HAP-1 (cell line): Measurements from ENCODE around the gene GLRA1.

Experiments used
- DNase-seq, 2 experiments: peaks; one replicate each; pipeline ENCODE4 v3.0.0-alpha.2; 2016 to 2020; ENCODE audit warnings: low spot score in 2 of 2
- H3K27me3 ChIP-seq: fragments of 250-450 bp; sonication (Bioruptor Pico); 2 replicates; pipeline ENCODE4 v1.5.1; 2020; ENCODE audit warnings: low read depth, mild to moderate bottlenecking, moderate library complexity
- H3K36me3 ChIP-seq: fragments of 250-450 bp; sonication (Bioruptor Pico); replicated peaks from 2 replicates; pipeline ENCODE4 v1.5.1; 2020; ENCODE audit warnings: mild to moderate bottlenecking
- H3K4me1 ChIP-seq: fragments of 250-450 bp; sonication (Bioruptor Pico); 2 replicates; pipeline ENCODE4 v1.5.1; 2020; ENCODE audit warnings: mild to moderate bottlenecking
- H3K4me3 ChIP-seq: fragments of 250-450 bp; sonication (Bioruptor Pico); 2 replicates; pipeline ENCODE4 v1.5.1; 2020; ENCODE audit warnings: mild to moderate bottlenecking, moderate library complexity
- H3K9me3 ChIP-seq: fragments of 250-450 bp; sonication (Bioruptor Pico); 2 replicates; pipeline ENCODE4 v1.5.1; 2020; ENCODE audit warnings: mild to moderate bottlenecking, moderate library complexity
- in situ Hi-C: fragments of 300-500 bp; cut with MboI; formaldehyde crosslinking; loops from 3 replicates; pipeline ENCODE4 v1.14.3; 2020; ENCODE audit warnings: low sequenced_read_pairs, inconsistent platforms, mixed read lengths

The GLRA1 gene

GRCh38 chr5:151890299-151890698 lies 34.4 kb downstream of the GLRA1 start:
- Histone ChIP-seq H3K9me3 (no peaks in the 10 kb centered on the region), H3K36me3 (no peaks in the 10 kb centered on the region), H3K27me3 (no peaks in the 10 kb centered on the region), H3K4me1 (no peaks in the 10 kb centered on the region), H3K4me3 (no peak overlapping the region)
- no peak for DNase-seq
- in situ Hi-C loops: no loop called here

GRCh38 chr5:151889614-151890013 lies 35.0 kb downstream of the GLRA1 start:
- DNase-seq: no peak
- H3K9me3 ChIP-seq: no peaks in the 10 kb centered on the region
- H3K27me3 ChIP-seq: no peaks in the 10 kb centered on the region
- no peaks in the 10 kb centered on the region for H3K4me1 ChIP-seq
- no peaks in the 10 kb centered on the region for H3K36me3 ChIP-seq
- in situ Hi-C loops: no loop called here
- no peak overlapping the region for H3K4me3 ChIP-seq

- no peak overlapping the region for H3K4me3 ChIP-seq
- H3K36me3 ChIP-seq: no peaks in the 10 kb centered on the region
- DNase-seq: no peak
- H3K4me1 ChIP-seq: no peaks in the 10 kb centered on the region
- in situ Hi-C loops: no loop called here
- no peaks in the 10 kb centered on the region for H3K9me3 ChIP-seq
- no peaks in the 10 kb centered on the region for H3K27me3 ChIP-seq
Observed at GRCh38 chr5:151886546-151887275, 37.9 kb downstream of the GLRA1 start.

GRCh38 chr5:151885138-151885908 lies 39.3 kb downstream of the GLRA1 start:
- no peak overlapping the region for H3K4me3 ChIP-seq
- DNase-seq: no peak
- no peaks in the 10 kb centered on the region for H3K4me1 ChIP-seq
- in situ Hi-C loops: no loop called here
- no peaks in the 10 kb centered on the region for H3K36me3 ChIP-seq
- H3K9me3 ChIP-seq: no peaks in the 10 kb centered on the region
- H3K27me3 ChIP-seq: no peaks in the 10 kb centered on the region

- H3K4me3 ChIP-seq: no peak overlapping the region
- H3K36me3 ChIP-seq: no peaks in the 10 kb centered on the region
- no peak for DNase-seq
- H3K27me3 ChIP-seq: no peaks in the 10 kb centered on the region
- H3K4me1 ChIP-seq: no peaks in the 10 kb centered on the region
- H3K9me3 ChIP-seq: no peaks in the 10 kb centered on the region
- in situ Hi-C loops: no loop called here
Observed at GRCh38 chr5:151881621-151882225, 42.9 kb downstream of the GLRA1 start.

- H3K4me1 ChIP-seq: no peaks in the 10 kb centered on the region
- H3K36me3 ChIP-seq: no peaks in the 10 kb centered on the region
- no peaks in the 10 kb centered on the region for H3K9me3 ChIP-seq
- H3K4me3 ChIP-seq: no peak overlapping the region
- H3K27me3 ChIP-seq: no peaks in the 10 kb centered on the region
- in situ Hi-C loops: no loop called here
- DNase-seq: no peak
Observed at GRCh38 chr5:151880324-151880723, 44.3 kb downstream of the GLRA1 start.

GRCh38 chr5:151873701-151874100 lies 51.0 kb downstream of the GLRA1 start:
- H3K4me3 ChIP-seq: no peak overlapping the region
- H3K4me1 ChIP-seq: no peaks in the 10 kb centered on the region
- no peak for DNase-seq
- no peaks in the 10 kb centered on the region for H3K27me3 ChIP-seq
- in situ Hi-C loops: no loop called here
- no peaks in the 10 kb centered on the region for H3K9me3 ChIP-seq
- no peaks in the 10 kb centered on the region for H3K36me3 ChIP-seq

GRCh38 chr5:151872701-151873100 lies 52.0 kb downstream of the GLRA1 start:
- Histone ChIP-seq H3K4me3 (no peak overlapping the region), H3K4me1 (no peaks in the 10 kb centered on the region), H3K9me3 (no peaks in the 10 kb centered on the region), H3K36me3 (no peaks in the 10 kb centered on the region), H3K27me3 (no peaks in the 10 kb centered on the region)
- DNase-seq: no peak
- in situ Hi-C loops: no loop called here

GRCh38 chr5:151870820-151871219 lies 53.8 kb downstream of the GLRA1 start:
- H3K36me3 ChIP-seq: no peaks in the 10 kb centered on the region
- no peaks in the 10 kb centered on the region for H3K9me3 ChIP-seq
- H3K27me3 ChIP-seq: no peaks in the 10 kb centered on the region
- DNase-seq: no peak
- H3K4me1 ChIP-seq: no peaks in the 10 kb centered on the region
- in situ Hi-C loops: no loop called here
- H3K4me3 ChIP-seq: no peak overlapping the region

- Histone ChIP-seq H3K9me3 (no peaks in the 10 kb centered on the region), H3K27me3 (no peaks in the 10 kb centered on the region), H3K4me3 (no peak overlapping the region), H3K36me3 (no peaks in the 10 kb centered on the region), H3K4me1 (no peaks in the 10 kb centered on the region)
- in situ Hi-C loops: no loop called here
- DNase-seq: no peak
Observed at GRCh38 chr5:151870271-151870670, 54.4 kb downstream of the GLRA1 start.

GRCh38 chr5:151869843-151870242 lies 54.8 kb downstream of the GLRA1 start:
- Histone ChIP-seq H3K4me3 (no peak overlapping the region), H3K4me1 (no peaks in the 10 kb centered on the region), H3K36me3 (no peaks in the 10 kb centered on the region), H3K27me3 (no peaks in the 10 kb centered on the region), H3K9me3 (no peaks in the 10 kb centered on the region)
- in situ Hi-C loops: no loop called here
- no peak for DNase-seq

GRCh38 chr5:151868451-151868850 lies 56.2 kb downstream of the GLRA1 start:
- no peaks in the 10 kb centered on the region for H3K27me3 ChIP-seq
- no peaks in the 10 kb centered on the region for H3K9me3 ChIP-seq
- in situ Hi-C loops: no loop called here
- no peak for DNase-seq
- H3K36me3 ChIP-seq: no peaks in the 10 kb centered on the region
- H3K4me3 ChIP-seq: no peak overlapping the region
- H3K4me1 ChIP-seq: no peaks in the 10 kb centered on the region

- Histone ChIP-seq H3K4me3 (no peak overlapping the region), H3K4me1 (no peaks in the 10 kb centered on the region), H3K27me3 (no peaks in the 10 kb centered on the region), H3K9me3 (no peaks in the 10 kb centered on the region), H3K36me3 (no peaks in the 10 kb centered on the region)
- in situ Hi-C loops: no loop called here
- DNase-seq: no peak
Observed at GRCh38 chr5:151864061-151864748, 60.4 kb downstream of the GLRA1 start.

GRCh38 chr5:151863566-151863965 lies 61.1 kb downstream of the GLRA1 start:
- in situ Hi-C loops: no loop called here
- no peaks in the 10 kb centered on the region for H3K9me3 ChIP-seq
- no peak for DNase-seq
- H3K4me3 ChIP-seq: no peak overlapping the region
- H3K36me3 ChIP-seq: no peaks in the 10 kb centered on the region
- no peaks in the 10 kb centered on the region for H3K27me3 ChIP-seq
- no peaks in the 10 kb centered on the region for H3K4me1 ChIP-seq
